SH-SY5Y (cell line): ENCODE data around the gene BBS12.

Experiments
- GATA2 ChIP-seq: IDR thresholded peaks from 2 replicates; pipeline ENCODE4 v1.6.1; 2011; ENCODE audit warnings: mild to moderate bottlenecking, low read depth, low read length
- GATA3 ChIP-seq: IDR thresholded peaks from 2 replicates; pipeline ENCODE4 v1.6.1; 2011; ENCODE audit warnings: low read depth, mild to moderate bottlenecking, low read length, moderate library complexity

DNA sequence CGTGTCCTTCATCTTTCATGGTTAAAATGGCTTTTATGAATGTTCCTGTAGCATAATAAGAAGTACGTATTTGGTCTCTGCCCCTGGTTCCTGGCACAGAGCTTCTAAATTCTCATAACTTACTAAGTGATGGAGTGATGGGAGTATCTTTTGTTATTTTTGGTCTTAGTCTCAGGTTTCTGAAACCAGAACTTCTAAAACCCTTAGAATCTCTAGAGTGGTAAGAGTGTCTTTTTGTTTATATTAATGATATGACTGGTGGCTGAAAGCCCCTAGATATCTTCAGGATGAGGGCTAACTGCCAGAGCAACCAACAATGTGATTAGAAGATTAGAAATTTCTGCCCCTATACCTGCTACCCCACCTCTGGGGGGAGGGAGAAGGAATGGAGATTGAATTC is 45.8 kb upstream of the BBS12 start:
- TF ChIP-seq GATA2 (no peak), GATA3 (no peak)
